AML-193 (cell line): Measurements from ENCODE around the gene NDUFA11.
"Not testable (repeated sequence)": the region's sequence is repeated elsewhere in the genome, so short reads cannot be mapped to it uniquely, and the experiment has no call there.

Experiments
- DNase-seq, 2 experiments: peaks; one replicate each; lab custom pipeline; 2025; lab: John Stamatoyannopoulos, UW

NDUFA11 gene

DNA sequence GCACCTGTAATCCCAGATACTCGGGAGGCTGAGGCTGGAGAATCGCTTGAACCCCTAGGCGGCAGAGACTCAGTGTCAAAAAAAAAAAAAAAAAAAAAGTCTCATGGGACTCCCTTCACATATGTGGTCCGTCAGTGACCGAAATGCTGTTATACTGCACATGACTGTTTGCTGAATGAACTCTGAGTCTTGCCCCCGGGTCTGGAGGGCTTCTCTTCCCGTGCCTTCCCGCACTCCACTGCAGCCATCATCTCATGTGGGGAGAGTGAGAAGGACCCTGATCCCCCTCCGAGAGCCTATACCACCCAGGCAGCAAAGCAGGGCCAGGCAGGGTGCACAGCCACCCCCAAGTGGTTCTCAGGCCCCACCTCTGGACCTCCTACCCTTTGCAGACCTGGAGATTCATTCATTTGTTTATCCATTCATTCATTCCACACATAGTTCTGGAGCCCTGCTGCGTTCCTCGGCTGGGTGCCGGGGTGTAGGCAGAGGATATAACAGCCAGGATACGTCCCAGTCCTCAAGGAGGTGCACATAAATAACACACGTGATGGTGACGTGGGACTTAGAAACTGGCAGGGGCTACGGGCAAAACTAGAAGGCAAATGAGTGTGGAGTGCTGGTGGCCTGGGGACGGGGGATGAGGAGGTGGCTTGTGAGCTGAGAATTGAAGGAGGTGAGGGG lies 14.2 kb downstream of the NDUFA11 start:
- no peak for DNase-seq

DNA sequence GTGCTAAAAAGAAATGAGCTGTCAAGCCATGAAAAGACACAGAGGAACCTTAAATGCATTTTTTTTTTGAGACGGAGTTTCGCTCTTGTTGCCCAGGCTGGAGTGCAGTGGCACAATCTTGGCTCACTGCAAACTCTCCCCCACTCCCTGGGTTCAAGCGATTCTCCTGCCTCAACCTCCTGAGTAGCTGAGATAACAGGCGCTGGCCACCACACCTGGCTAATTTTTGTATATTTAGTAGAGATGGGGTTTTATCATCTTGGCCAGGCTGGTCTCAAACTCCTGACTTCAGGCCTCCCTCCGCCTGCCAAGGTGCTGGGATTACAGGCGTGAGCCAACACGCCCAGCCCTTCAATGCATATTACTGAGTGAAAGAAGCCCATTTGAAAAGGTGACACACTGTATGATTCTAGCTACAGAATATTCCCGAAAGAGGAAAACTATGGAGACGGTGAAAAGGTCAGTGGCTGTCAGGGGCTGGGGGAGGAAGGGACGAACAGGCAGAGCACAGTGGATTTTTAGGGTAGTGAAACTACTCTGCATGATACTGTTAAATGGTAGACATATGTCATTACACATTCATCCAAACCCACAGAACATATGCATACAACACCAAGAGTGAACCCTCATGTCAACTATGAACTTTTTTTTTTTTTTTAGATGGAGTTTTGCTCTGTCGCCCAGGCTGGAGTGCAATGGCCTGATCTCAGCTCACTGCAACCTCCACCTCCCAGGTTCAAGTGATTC lies 19.4 kb downstream of the NDUFA11 start:
- not testable (repeated sequence) for DNase-seq

DNA sequence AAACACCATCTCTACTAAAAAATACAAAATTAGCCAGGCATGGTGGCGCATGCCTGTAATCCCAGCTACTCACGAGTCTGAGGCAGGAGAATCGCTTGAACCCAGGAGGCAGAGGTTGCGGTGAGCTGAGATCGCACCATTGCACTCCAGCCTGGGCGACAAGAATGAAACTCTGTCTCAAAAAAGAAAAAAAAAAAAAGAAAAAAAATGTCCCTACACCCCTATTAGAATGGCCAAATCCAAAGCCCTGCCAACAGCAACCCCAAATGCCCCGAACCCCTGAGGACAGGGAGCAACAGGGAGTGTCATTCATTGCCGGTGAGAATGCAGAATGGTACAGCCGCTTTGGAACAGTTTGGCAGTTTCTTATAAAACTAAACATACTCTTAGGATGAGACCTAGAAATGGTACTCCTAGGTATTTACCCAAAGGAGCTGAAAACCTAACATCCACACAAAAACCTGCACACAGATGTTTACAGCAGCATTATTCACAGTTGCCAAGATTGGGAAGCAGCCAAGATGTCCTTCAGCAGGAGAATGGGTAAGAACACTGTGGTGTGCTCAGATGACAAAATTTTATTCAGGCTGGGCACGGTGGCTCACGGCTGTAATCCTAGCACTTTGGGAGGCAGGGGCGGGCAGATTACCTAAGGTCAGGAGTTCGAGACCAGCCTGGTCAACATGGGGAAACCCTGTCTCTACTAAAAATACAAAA lies 20.3 kb downstream of the NDUFA11 start:
- not testable (repeated sequence) for DNase-seq

DNA sequence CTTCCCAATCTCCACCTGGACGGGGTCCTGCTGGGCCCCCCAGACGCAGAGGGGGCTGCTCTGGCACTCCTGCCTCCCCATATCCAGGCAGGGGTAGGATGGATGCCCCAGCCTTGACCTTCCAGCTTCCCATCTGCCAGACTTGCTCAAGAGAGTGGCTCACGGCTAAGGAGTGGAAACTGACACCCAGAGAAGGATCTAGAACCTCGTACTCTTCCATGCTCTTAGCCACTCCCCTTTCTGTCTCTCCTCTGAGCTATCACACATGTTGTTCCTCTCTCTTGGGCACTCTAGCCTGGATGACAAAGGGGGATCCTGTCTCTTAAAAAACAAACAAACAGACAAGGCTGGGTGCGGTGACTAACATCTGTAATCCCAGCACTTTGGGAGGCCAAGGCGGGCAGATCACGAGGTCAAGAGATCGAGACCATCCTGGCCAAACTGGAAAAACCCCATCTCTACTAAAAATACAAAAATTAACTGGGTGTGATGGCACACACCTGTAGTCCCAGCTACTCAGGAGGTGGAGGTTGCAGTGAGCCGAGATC lies 21.1 kb downstream of the NDUFA11 start:
- DNase-seq, result no peak

DNA sequence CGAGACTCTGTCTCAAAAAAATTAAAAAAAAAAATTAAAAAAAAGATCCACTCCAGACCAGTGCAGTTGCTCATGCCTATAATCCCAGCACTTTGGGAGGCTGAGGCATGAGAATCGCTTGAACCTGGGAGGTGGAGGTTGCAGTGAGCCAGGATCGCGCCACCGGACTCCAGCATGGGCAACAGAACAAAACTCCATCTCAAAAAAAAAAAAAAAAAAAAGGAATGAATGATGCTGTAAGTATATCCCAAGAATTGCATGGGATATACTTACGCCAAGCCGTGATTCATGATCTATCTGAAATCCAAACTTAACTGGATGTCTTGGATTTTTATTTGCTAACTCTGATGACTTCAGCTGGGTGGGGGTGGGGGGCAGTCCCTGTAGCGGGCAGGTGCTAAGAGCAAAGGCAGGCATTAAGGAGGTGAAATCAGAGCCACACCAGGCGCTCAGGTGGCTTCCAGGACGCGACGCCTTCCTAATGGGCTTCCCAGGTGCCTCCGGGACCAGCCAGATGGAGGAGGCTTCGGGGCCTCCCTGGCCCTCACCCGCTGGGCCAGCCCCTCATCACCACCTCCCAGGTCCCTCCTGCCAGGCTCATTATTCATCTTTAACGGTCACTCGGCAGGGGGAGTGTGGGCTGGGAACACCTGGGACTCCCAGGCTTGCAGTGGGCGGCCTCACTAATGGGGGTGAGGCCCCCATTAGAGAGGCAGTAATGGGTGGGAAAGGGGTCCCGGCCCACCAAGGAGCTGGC lies 21.9 kb downstream of the NDUFA11 start:
- no peak for DNase-seq

DNA sequence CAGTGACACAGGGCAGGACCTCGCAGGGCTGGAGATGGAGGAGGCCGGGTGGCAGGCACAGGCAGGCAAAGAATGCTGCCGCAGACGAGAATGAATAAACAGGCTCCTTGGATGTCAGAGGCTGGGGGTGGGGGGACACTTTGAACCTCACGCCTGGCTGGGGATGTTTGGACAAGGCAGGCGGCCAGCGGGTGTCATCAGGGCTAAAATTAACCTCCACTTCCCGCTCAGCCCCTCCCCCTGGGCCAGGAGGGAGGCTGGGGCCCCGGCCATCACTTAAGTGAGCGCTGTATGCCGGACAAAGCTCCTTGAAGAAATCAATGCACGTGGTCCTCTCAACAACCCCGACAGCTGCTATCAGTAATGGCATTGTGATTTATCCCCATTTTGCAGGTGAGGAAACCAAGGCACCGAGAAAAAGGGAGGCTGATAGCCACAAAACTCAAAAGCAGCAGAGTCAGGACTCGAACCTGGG lies 22.9 kb downstream of the NDUFA11 start:
- no peak for DNase-seq

DNA sequence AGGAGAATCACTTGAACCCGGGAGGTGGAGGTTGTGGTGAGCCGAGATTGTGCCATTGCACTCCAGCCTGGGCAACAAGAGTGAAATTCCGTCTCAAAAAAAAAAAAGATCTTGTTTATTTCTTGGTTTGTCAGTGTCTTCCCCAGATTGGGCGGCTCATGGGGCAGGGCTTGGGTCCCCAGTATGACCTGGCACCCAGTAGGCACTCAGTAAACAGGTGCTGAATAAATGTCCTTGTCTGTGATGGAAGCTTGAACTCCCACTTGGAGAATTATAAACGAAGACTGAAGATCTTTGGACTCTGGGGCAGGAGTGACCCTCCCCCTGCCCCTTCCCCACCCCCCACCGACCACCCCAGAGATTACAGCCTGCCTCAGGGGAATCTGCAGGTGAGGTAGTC lies 23.4 kb downstream of the NDUFA11 start:
- no peak for DNase-seq

DNA sequence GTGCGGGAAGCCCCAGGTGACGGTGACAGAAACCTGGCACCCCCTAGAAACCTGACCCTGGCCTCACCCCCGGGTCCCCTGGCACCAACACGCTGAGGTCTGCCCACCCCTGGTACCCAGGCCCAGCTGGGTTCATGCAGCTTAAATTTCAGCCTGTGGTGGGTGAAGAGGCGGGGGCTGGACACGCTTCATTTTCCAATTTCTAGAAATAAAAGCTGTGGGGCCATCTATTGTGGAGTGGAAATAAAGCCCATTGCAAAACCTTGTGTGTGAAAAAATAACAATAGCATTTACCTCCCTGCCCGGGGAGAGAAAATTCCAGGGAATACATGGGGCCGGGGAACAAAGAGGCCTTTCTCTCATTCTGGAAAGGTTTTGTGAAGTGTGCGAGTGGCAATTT lies 25.7 kb downstream of the NDUFA11 start:
- no peak for DNase-seq

DNA sequence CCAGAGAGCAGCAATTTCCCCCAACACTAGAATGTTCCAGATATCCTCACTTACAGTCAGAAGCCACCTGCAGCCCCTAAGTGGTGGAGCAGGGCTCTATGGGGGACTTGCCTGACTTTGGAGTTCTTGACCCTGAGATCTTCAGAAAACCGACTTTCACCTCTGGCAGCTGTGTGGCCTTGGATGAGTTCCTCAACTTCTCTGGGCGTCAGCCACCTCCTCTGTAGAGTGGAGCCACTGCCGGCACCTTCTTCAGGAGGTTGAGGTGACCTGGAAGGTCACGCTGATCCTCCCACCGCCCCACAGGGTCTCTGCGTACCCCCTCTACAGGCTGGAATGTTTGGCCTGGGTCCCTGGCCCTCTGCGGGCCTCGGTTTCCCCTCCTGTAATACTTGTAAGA lies 26.2 kb downstream of the NDUFA11 start:
- DNase-seq, result no peak

DNA sequence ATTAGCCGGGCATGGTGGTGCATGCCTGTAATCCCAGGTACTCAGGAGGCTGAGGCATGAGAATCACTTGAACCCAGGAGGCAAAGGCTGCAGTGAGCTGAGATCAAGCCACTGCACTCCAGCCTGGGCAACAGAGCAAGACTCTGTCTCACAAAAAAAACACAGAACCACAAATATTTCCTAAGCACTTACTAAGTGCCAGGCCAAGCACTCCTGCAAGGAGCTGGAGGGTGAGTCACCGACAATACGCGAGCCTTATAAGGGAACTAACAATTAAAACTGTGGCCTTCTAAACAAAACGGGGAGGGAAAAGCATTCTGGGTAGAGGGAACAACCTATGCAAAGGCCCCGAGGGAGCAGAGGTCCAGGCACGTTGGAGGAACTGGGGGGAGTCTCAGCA lies 29.1 kb downstream of the NDUFA11 start:
- not testable (repeated sequence) for DNase-seq

DNA sequence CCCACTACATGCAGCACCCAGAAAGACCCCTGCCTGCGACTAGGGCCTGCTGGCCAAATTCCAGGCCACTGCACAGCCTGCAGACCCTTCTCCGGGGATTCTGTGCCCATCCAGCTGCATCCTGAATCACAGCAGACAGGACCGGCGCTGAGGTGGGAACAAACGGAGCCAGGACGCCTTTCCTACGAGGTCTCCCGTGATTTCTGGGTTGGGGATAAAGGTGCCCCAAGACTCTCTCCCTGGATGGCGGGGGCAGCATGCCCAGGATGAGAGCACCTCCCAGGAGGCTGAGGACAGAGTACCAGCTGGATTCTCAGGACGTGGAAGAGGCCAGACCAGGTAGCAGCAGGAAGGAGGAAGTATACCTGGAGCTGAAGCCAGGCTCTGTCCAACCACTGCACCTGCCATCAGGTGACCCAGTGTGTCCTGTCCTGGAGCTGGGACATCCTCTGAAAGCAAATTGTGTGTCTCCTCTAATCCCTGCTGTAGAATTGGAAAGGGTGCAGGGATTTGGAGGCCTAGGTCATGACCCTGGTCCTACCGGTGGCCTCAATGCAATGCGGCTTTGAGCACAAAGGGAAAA lies 29.9 kb downstream of the NDUFA11 start:
- DNase-seq, result no peak

DNA sequence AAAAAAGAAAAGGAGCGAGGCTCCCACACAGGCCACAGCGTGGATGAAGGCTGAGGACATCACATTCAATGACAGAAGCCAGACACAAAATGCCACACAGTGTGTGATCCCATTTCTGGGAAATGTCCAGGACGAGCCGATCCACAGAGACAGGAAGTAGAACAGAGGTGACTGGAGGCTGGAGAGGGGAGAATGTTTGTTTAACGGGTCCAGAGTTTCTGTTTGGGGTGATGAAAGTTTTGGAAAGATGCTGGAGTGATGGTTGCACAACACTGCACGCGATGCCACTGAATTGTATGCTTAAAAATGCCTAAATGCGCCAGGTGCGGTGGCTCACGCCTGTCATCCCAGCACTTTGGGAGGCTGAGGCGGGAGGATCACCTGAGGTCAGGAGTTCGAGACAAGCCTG lies 32.6 kb downstream of the NDUFA11 start:
- no peak for DNase-seq

DNA sequence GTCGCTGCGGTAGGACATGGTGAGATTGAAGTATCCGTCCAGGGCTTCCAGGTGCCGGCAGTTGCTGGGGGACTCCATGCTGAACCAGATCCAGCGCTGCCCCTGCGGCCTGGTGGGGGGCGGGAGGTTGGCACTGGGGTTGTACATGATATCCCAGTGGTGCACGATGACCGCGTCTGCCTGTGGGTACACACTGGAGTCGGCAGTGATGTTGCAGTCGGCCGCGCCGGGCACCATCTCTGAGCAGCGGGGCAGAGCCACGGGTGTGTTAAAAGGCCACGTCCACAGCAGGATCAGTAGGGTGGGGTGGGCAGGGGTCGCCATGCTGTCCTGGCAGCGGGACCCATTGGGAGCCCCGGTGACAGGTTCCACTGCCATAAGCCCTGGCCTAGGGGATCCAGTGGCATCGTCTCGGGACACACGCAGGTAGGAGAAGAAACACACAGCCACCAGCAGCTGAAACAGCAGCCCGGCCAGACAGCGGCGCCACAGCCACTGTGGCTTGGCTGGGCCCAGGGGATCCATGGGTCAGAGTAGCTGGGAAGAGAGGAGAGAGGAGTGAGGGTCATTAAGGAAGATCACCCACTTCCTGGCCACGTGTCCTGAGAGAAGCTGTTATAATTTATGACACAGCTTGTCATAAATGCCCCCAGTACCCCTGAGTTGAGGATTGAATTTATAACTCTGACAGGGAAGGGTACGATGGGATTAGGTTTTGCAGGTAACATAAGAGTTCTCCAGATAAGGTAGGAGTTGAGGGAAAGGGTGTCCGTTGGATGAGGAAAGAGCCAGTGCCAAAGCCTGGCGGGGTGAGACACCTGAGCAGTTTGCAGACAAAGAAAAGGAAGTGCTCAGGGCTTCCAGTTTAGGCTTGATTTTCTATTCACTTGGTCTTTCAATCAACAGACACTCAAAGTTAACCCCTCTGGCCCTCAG lies 36.1 kb downstream of the NDUFA11 start:
- no peak for DNase-seq

DNA sequence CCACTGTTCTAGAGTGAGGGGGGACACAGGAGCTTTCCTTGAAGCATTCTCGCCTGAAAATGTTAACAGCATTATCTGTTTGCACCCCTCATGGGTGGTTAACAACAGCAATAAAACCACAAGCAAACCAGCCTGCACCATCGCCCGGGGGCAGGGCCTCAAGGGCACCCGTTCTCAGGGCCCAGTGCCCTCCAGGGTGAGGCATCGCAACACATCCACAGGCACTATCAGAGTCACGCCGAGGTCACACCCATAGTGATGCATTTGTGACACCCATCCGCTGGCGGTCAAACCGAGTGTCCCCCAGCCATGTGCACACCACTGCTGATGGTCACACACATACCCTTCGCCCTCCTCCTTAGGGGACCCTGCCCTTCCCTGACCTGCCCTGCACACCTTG lies 37.8 kb downstream of the NDUFA11 start:
- DNase-seq, result no peak

DNA sequence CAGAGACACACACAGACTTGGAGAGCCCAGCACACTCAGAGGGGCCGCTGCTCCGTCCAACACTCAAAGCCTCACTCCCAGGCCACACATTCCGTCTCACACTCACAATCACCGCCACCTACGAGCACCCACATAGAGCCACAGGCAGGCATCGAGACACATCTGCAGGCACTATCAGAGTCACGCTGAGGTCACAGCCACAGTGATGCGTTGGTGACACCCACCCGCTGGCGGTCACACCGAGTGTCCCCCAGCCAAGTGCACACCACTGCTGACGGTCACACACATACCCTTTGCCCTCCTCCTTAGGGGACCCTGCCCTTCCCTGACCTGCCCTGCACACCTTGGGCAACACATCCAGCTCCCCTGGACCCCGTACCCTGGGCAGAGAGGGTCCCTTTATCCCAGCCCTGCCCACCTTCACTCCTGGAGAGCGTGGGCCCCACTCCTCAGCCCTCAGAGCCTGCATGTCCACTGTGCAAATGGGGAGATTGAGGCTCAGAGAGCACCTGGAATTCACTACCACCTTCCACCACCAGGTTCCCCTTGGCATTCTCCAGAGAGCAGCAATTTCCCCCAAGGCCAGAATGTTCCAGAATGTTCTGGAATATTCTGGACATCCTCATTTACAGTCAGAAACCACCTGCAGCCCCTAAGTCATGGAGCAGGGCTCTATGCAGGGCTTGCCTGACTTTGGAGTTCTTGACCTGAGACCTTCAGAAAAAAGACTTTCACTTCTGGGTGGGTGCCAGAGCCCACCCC lies 38.7 kb downstream of the NDUFA11 start:
- DNase-seq, result no peak

DNA sequence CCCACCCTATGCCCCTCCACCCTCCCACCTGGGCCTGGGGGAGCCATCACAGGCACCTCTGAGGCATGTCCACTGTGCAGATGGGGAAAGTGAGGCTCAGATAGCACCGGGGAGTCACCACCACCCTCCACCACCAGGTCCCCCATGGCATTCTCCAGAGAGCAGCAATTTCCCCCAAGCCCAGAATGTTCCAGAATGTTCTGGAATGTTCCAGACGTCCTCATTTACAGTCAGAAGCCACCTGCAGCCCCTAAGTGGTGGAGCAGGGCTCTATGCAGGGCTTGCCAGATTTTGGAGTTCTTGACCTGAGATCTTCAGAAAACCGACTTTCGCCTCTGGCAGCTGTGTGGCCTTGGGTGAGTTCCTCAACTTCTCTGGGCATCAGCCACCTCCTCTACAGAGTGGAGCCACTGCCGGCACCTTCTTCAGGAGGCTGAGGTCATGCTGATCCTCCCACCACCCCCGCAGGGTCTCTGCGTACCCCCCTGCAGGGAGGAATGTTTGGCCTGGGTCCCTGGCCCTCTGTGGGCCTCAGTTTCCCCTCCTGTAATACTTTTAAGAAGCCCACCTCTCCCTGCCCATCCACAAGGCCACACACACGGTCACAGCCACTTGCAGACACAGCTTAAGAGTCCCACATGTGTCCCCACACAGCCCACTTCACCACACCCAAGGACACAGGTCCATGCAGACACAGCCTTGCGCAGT lies 39.4 kb downstream of the NDUFA11 start:
- no peak for DNase-seq

DNA sequence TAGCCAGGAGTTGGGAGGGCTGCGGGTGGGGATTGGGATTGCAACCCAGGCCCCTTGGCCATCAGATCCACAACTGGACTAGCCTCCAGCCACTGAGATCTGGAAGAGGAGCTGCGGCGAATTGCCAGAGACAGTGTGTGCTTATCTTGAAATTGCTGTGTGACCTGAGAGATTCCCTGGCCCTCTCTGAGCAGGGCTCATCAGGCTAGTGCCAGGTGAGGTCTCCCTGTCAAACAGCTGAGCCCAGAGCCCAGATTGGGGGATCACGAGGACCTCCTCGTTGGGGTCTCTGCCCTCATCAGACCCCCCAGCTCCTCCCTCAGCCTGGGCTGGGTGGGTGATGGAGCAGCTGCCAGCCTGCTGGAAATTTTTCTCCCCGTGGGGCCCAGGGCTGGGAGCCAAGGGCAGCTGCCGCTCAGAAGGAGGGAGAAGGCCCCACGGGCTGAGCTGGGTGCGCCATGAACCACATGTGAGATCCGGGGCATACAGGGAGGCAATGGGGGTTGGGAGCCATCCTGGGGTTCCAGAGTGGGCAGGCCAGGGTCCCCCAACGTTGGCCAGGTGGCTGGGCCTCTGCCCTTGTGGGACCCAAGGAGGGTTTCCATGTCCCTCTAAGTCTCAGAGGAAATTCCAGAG lies 40.4 kb downstream of the NDUFA11 start:
- DNase-seq, result no peak
